NCI-H526 (cell line): Measurements from ENCODE around the gene ZNF219.

ENCODE experiments used
- DNase-seq, 2 experiments: peaks; one replicate each; lab custom pipeline; 2025; lab: John Stamatoyannopoulos, UW

The ZNF219 gene

GRCh38 chr14:21087294-21088091 is 11.0 kb downstream of the ZNF219 start:
- DNase-seq = no peak

- no peak for DNase-seq
Observed at GRCh38 chr14:21086908-21087293, 11.6 kb downstream of the ZNF219 start.

GRCh38 chr14:21084998-21085853 is 13.2 kb downstream of the ZNF219 start:
- no peak for DNase-seq

- no peak for DNase-seq
Observed at GRCh38 chr14:21084396-21084795, 14.1 kb downstream of the ZNF219 start.

GRCh38 chr14:21083565-21084325 is 14.7 kb downstream of the ZNF219 start:
- DNase-seq = no peak

GRCh38 chr14:21081521-21082142 is 16.8 kb downstream of the ZNF219 start:
- no peak for DNase-seq

GRCh38 chr14:21078726-21079125 is 19.7 kb downstream of the ZNF219 start:
- DNase-seq = no peak

GRCh38 chr14:21078287-21078686 is 20.2 kb downstream of the ZNF219 start:
- no peak for DNase-seq

- DNase-seq = no peak
Observed at GRCh38 chr14:21077672-21078071, 20.8 kb downstream of the ZNF219 start.

- DNase-seq = no peak
Observed at GRCh38 chr14:21075719-21076437, 22.6 kb downstream of the ZNF219 start.

GRCh38 chr14:21074398-21075272 is 23.8 kb downstream of the ZNF219 start:
- no peak for DNase-seq

- no peak for DNase-seq
Observed at GRCh38 chr14:21073921-21074320, 24.5 kb downstream of the ZNF219 start.

- DNase-seq = no peak
Observed at GRCh38 chr14:21072781-21073339, 25.6 kb downstream of the ZNF219 start.

GRCh38 chr14:21072031-21072473 is 26.4 kb downstream of the ZNF219 start:
- no peak for DNase-seq

- DNase-seq = peak; percentile 32 to 86
Observed at GRCh38 chr14:21071225-21072030, 27.0 kb downstream of the ZNF219 start.

- peak in 1 of 2 experiments; percentile 64 for DNase-seq
Observed at GRCh38 chr14:21070610-21071224, 27.7 kb downstream of the ZNF219 start.

- peak in 1 of 2 experiments; percentile 66 for DNase-seq
Observed at GRCh38 chr14:21070083-21070609, 28.3 kb downstream of the ZNF219 start, which contains the start of gene ARHGEF40. TSS of gene ARHGEF40 (plus strand) at chr14:21070304. CDS start at chr14:21070397, 93 bp downstream.
